ENCODE measurements around the gene CCDC197. TPM values are rescaled to one million over a fixed set of nuclear protein-coding genes. Genes with fewer than 3 reads are reported as not detected.

The CCDC197 gene
- total and polyA plus RNA-seq, 4 donors = not detected

DNA sequence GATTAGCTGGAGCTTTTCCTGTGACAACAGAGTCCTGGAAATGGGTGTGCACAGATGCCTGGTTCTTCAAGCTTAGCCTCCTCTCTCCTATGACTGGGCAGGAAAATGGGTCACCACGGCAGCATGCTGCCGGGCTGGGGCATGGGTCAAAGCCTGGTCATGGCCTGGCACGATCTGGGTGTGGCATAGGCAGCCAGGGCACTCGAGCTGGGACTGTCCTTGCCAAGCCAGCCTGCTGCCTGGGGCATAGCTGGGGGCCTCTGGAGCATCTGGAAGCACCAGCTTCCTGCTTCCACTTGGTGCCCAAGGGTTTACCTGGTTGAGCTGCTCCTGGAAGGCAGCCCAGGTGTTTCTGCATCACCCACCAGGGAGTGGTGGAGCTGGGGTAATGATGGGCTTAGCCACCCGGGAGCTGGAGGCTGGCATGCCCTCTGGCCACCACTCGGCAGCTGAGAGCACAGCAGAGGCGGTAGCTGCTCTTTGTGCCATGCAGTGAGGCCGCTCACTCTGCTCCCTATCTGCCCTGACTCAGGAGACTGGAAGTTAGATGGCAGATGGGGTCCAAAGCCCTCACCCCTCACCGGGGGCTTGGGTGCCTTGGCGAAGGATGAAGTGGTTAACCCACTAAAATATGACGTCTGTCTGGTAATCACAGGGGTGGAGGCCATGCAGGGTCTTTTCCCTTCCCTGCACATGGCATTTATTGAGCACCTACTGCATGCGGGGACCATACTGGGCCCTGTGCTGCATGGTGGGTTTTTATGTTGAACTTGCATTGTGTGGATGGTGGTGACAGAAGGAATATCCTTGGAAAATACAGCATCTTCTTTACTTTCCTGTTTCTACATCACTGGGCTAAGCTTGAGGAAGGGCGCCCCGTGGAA is 30.7 kb downstream of the CCDC197 start:
- no peak overlapping the region for H3K4me3 ChIP-seq
- DNase-seq (no peak), ATAC-seq (ENCODE audit: insufficient read depth, low FRiP score) (no peak)
- H3K4me1 ChIP-seq (ENCODE audit: control insufficient read depth in 5 of 5, insufficient read depth in 5 of 5, low read length in 5 of 5) = peaks cover 0 to 7% (median 0%) of the 10 kb centered on the region in 5 donors
- H3K9ac ChIP-seq (ENCODE audit: insufficient read depth in 1 of 2, low read length in 2 of 2) = no peak overlapping the region
- no peak overlapping the region for H3K27ac ChIP-seq (ENCODE audit: low read depth in 1 of 2, low read length in 1 of 2)
- H3K36me3 ChIP-seq (ENCODE audit: control insufficient read depth in 4 of 4, insufficient read depth in 4 of 4, low read length in 4 of 4) = no peaks in the 10 kb centered on the region
- no peaks in the 10 kb centered on the region for H3K9me3 ChIP-seq (ENCODE audit: control insufficient read depth in 4 of 4, insufficient read depth in 3 of 4, low read length in 3 of 4)
- TF ChIP-seq, protein P1, sequence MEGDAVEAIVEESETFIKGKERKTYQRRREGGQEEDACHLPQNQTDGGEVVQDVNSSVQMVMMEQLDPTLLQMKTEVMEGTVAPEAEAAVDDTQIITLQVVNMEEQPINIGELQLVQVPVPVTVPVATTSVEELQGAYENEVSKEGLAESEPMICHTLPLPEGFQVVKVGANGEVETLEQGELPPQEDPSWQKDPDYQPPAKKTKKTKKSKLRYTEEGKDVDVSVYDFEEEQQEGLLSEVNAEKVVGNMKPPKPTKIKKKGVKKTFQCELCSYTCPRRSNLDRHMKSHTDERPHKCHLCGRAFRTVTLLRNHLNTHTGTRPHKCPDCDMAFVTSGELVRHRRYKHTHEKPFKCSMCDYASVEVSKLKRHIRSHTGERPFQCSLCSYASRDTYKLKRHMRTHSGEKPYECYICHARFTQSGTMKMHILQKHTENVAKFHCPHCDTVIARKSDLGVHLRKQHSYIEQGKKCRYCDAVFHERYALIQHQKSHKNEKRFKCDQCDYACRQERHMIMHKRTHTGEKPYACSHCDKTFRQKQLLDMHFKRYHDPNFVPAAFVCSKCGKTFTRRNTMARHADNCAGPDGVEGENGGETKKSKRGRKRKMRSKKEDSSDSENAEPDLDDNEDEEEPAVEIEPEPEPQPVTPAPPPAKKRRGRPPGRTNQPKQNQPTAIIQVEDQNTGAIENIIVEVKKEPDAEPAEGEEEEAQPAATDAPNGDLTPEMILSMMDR (IDR thresholded peaks at IDR 0.05; ENCODE audit: control extremely low read depth, extremely low read depth) = no peak
- 76 to 86% methylated on average over 14 of the region's 14 CpGs for WGBS, 2 donors
- H3K27me3 ChIP-seq (ENCODE audit: control insufficient read depth in 3 of 3, insufficient read depth in 3 of 3, low read length in 2 of 3) = no peaks in the 10 kb centered on the region

DNA sequence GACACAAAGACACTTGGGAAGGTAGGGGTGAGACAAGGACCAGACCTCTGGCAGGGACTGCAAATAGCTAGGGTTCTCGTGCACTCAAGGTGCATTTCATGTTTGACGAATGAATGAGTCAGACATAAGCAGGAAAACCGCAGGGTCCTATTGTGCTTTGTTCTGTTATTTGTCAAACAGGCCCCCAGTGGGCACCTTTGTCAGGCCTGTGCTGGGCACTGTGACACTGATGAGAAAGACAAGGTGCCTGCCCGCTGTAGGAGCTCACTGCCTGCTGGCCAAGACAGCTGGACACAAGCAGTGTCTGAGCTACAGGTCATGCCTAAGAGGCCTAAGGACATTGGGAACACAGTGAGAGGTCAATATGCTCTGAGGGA is 31.3 kb downstream of the CCDC197 start:
- H3K4me3 ChIP-seq = no peak overlapping the region
- H3K4me1 ChIP-seq (ENCODE audit: control insufficient read depth in 5 of 5, insufficient read depth in 5 of 5, low read length in 5 of 5) = peaks cover 0 to 7% (median 0%) of the 10 kb centered on the region in 5 donors
- WGBS, 2 donors = 76 to 83% methylated on average over 4 of the region's 4 CpGs
- H3K27me3 ChIP-seq (ENCODE audit: control insufficient read depth in 3 of 3, insufficient read depth in 3 of 3, low read length in 2 of 3) = no peaks in the 10 kb centered on the region
- H3K9ac ChIP-seq (ENCODE audit: insufficient read depth in 1 of 2, low read length in 2 of 2) = no peak overlapping the region
- TF ChIP-seq, protein P1 (IDR thresholded peaks at IDR 0.05; ENCODE audit: control extremely low read depth, extremely low read depth) = no peak
- no peaks in the 10 kb centered on the region for H3K36me3 ChIP-seq (ENCODE audit: control insufficient read depth in 4 of 4, insufficient read depth in 4 of 4, low read length in 4 of 4)
- no peak overlapping the region for H3K27ac ChIP-seq (ENCODE audit: low read depth in 1 of 2, low read length in 1 of 2)
- DNase-seq (no peak), ATAC-seq (ENCODE audit: insufficient read depth, low FRiP score) (no peak)
- H3K9me3 ChIP-seq (ENCODE audit: control insufficient read depth in 4 of 4, insufficient read depth in 3 of 4, low read length in 3 of 4) = no peaks in the 10 kb centered on the region

DNA sequence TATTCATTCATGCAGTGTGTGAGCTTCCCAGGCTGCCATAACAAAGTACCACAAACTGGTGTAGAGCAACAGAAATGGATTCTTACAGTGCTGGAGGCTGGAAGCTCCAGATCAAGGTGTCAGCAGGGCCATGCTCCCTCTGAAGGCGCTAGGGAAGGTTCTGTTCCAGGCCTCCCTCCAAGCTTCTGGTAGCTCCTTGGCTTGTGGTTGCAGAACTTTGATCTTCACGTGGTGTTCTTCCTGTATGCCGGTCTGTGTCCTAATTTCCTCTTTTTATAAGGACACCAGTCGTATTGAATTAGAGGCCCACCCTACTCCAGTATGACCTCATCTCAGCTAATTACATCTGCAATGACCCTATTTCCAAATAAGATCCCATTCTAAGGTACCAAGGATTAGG is 32.2 kb downstream of the CCDC197 start:
- DNase-seq (no peak), ATAC-seq (ENCODE audit: insufficient read depth, low FRiP score) (no peak)
- Histone ChIP-seq H3K27ac (ENCODE audit: low read depth in 1 of 2, low read length in 1 of 2) (no peak overlapping the region), H3K36me3 (ENCODE audit: control insufficient read depth in 4 of 4, insufficient read depth in 4 of 4, low read length in 4 of 4) (no peaks in the 10 kb centered on the region), H3K27me3 (ENCODE audit: control insufficient read depth in 3 of 3, insufficient read depth in 3 of 3, low read length in 2 of 3) (no peaks in the 10 kb centered on the region), H3K9ac (ENCODE audit: insufficient read depth in 1 of 2, low read length in 2 of 2) (no peak overlapping the region), H3K4me1 (ENCODE audit: control insufficient read depth in 5 of 5, insufficient read depth in 5 of 5, low read length in 5 of 5) (peaks cover 0 to 7% (median 0%) of the 10 kb centered on the region in 5 donors), H3K4me3 (no peak overlapping the region), H3K9me3 (ENCODE audit: control insufficient read depth in 4 of 4, insufficient read depth in 3 of 4, low read length in 3 of 4) (no peaks in the 10 kb centered on the region)
- 47 to 53% methylated on average over 4 of the region's 4 CpGs for WGBS, 2 donors
- TF ChIP-seq, protein P1 (IDR thresholded peaks at IDR 0.05; ENCODE audit: control extremely low read depth, extremely low read depth) = no peak

Data from lung (tissue), 12 donors.